Measurements from ENCODE around the gene NDUFA7.

DNA sequence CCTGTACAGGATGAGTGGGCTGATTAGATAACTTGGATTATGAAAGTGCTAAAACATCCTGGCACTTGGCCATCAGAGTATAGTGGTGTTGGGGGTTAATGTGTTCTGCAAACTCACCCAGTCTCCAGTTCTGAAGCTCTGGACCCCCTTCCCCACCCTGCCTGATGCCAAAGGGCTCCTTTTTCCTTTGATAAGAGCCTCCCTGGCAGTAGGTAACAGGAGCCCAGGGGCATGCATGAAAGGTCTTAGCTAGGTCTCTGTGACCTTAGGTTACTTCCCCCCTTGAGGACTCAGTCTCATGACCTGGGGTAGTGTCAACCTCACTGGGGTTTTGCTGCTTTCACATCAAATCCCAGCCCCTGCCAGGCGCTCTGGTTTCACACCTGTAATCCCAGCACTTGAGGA lies 2.6 kb upstream of the NDUFA7 start:
- TF ChIP-seq CTCF (IDR thresholded peaks at IDR 0.05) (no peak), EP300 (IDR thresholded peaks at IDR 0.05) (no peak), POLR2A (IDR thresholded peaks at IDR 0.05) (no peak)
